ENCODE data around the gene ACAA2.

DNA sequence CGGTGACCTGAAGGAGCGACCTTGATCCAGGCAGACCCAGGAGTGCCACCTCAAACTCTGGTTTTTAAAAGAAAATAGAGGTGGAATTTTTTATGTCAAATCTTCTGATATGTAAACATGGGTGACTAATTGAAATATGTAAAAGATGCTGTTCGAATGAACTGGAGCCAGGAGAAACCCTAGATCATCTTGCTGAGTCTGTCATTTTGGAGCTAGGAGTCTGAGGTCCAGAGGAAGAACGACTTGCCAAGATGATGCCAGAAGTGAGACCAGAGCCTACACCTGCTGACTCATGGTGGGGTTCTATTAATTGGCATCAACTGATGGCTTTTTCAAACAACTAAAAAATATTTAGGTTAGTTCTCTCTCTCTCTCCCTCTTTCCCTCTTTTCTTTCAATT lies 74.1 kb downstream of the ACAA2 start:
- TF ChIP-seq, protein P1, sequence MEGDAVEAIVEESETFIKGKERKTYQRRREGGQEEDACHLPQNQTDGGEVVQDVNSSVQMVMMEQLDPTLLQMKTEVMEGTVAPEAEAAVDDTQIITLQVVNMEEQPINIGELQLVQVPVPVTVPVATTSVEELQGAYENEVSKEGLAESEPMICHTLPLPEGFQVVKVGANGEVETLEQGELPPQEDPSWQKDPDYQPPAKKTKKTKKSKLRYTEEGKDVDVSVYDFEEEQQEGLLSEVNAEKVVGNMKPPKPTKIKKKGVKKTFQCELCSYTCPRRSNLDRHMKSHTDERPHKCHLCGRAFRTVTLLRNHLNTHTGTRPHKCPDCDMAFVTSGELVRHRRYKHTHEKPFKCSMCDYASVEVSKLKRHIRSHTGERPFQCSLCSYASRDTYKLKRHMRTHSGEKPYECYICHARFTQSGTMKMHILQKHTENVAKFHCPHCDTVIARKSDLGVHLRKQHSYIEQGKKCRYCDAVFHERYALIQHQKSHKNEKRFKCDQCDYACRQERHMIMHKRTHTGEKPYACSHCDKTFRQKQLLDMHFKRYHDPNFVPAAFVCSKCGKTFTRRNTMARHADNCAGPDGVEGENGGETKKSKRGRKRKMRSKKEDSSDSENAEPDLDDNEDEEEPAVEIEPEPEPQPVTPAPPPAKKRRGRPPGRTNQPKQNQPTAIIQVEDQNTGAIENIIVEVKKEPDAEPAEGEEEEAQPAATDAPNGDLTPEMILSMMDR (IDR thresholded peaks at IDR 0.05; ENCODE audit: control extremely low read depth in 1 of 3, insufficient read depth in 1 of 3, low read depth in 1 of 3, low read length in 3 of 3), result no peak
- TF ChIP-seq USF2 (IDR thresholded peaks at IDR 0.05; ENCODE audit: low read length) (no peak), POLR2AphosphoS5 (IDR thresholded peaks at IDR 0.05; ENCODE audit: low read depth, low read length) (no peak), NRF1 (IDR thresholded peaks at IDR 0.05; ENCODE audit: low read depth, low read length) (no peak), SP2 (IDR thresholded peaks at IDR 0.05; ENCODE audit: low read length) (no peak), CREB1 (IDR thresholded peaks at IDR 0.05) (no peak), MAFK (IDR thresholded peaks at IDR 0.05; ENCODE audit: low read depth, low read length) (no peak), EZH2 (IDR thresholded peaks at IDR 0.05; ENCODE audit: low read depth, low read length, severe bottlenecking) (no peak)
